Stimulated activated CD4-positive, alpha-beta T cell treated with anti-CD3 and anti-CD28 coated beads, Interleukin-4, amount 100 ng/mL, for 1 hour (primary cell): Measurements from ENCODE around the gene LYRM1.
"Not testable (repeated sequence)": the region's sequence is repeated elsewhere in the genome, so short reads cannot be mapped to it uniquely, and the experiment has no call there.

Experiments used
- DNase-seq: peaks from one replicate; pipeline ENCODE4 v3.0.0-alpha.2; 2020

The LYRM1 gene

DNA sequence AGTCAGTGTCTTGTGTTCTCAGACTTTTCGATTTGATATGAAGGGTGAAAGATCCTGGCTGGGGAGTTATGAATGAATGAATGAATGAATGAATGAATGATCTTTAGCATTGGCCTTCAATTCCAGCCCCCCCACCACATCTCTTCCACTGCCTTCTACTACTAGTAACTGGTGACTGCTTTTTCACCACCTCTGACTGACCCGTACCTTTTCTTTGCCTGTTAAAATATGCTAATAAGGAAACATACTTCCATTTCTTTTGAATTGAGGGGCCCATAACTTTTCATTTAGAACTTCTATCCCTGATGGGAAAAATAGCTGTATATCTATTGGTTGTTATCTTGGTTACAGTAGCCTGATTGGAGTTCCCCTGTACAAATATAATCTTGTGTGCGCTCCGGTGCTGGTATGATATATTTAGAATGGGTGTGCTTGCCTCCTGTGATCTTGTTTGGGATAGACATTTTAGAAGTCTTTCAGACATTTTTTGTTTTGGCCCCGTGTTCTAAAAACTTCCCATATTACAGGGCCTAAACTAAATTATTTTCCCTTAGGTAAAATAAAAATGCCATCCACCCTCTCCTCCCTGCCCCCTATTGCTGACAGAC, 3.4 kb downstream of the LYRM1 start:
- no peak for DNase-seq

DNA sequence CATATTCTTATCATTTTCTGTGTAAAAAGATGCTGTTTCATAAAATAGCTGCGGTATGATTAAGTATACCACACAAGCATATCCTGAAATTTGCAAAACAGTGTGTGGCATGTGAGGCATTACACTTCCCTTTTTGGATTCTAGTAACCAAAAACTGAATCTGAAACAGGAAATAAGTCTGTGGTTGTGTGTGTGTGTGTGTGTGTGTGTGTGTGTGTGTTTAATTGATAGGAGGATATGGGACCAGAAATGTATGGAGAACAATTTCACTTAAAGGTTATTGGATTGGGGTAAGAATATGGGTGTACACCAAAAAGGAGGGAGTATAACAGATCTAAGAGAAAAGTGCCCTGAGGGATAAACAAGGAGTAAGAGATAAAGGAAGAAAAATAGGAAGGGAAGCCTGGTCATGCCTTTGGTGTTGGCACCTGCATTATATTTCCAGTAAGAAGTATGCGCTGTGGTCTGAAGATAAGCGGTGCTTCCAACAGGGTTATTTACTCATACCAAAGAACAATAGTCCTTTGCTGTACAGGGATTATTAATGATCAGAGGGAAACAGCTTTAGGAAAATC, 4.0 kb downstream of the LYRM1 start:
- peak; percentile 4 for DNase-seq

DNA sequence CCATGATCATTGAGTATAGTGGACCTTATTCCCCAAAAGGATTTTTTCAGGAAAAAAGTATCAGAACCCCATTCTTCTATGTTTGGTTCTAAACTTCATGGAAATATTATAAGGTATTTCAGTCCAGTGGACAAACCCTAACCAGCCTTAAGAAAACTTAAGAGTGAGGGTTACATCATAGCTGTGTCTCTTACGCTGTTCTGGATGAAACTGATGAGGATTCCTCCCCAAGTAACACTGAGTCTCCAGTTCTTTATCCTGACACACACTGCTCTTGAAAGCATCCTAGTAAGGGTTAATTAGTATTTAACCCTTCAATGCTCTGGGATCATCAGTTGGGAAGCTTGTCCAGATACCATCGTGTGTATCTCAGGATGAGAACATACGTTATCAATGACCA, 5.0 kb downstream of the LYRM1 start:
- no peak for DNase-seq

DNA sequence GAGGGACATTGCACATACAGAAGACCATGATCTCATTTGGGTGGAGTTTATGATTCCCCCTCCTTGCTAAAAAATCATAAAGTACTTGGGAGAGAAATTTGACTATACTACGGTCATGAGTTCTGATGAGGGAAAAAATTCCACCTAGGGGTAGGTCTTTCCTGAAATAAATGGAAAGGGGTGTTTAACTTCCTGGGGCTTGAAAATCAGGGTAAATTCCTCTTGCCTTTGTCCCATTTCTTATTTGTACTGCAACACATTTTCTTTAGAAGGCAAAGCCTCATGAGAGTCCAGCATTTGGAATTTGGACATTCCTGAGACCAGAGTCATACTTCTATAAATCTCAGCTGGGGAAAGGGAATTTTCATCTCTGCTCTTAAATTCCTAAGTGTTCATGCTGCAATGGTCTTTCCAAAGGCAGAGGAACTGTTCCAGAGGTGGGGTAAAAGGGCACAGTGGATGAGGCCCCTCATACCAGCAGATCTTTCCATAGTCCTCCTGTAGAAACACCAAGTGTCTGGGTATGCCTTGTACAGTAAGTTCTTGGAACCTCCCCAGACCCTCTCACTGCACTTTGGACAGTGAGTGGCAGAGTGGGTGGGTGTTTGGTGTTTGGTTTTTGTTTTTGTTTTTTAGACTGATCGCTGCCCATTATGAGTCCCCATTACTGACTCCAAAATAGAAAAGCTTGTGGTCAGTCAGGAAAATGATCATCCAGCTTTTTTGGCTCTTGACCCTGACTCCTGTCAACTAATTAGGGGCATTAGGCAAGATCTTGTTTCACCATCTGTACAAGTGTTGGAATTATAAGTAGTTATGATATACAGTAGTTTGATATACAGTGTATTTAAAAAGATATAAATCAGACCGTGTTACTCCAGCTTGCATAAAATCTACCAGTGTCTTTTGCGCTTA, 6.0 kb downstream of the LYRM1 start:
- DNase-seq = no peak

DNA sequence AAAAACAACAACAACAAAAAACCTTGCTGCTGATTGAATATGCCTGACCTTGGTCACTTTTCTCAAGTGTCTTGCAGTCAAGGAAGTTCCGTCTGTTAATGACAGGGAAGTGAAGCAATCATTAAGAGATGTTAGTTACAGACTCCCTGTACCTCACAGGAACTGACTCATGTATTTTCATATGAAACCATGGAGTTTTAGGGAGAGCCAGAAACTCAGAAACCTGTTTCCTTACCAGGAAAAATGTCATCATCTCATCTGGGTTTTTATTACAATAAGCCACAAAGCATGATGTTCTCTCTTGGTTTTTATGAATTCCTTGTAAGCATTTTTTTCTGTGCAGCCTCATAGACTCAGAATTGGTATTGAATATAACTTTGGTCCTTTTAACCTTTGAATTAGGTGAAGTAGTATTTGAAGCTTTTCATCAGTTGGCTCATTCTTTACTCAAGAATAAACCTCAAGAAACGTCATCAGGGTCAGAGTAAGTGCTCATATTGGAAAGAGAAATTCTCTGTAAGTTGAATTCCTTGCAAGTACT, 10.3 kb downstream of the LYRM1 start:
- no peak for DNase-seq

DNA sequence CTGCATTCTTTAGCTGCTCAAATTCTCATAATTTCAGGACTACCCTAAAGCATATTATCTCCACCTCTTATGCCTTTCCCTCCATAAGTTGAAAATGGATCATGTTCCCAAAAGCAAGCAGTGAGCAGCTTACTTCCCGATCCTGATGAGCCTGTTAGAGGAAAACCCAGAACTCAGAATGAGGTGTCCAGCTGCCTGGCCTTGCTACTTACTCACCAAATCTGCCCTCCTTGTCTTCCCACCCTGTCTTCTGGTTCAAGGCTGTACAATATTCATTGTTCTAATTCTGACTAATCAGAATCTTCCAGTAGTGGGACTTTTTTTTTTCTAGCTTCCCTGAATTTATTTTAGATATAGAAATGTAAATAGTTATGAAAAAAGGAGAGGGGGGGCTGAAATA, 10.8 kb downstream of the LYRM1 start:
- no peak for DNase-seq

DNA sequence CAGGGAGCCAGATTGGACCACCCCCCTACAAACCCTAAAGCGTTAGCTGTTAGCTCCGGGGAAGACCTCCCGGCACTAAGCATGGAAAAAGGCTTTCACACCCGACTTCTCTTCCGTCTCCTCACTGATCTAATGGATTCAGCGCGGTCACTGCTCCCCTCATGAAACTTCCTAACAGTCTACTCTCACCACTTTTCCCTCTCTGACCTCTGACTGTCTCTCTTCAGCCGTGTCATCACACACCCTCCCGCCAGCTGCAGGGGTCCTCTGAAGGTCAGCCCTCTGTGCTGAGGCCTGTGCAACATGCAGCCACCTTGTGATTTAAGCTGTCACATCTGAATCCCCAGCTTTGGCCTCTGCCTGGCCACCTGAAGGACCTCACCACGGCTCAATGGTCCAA, 15.7 kb downstream of the LYRM1 start:
- DNase-seq = no peak

DNA sequence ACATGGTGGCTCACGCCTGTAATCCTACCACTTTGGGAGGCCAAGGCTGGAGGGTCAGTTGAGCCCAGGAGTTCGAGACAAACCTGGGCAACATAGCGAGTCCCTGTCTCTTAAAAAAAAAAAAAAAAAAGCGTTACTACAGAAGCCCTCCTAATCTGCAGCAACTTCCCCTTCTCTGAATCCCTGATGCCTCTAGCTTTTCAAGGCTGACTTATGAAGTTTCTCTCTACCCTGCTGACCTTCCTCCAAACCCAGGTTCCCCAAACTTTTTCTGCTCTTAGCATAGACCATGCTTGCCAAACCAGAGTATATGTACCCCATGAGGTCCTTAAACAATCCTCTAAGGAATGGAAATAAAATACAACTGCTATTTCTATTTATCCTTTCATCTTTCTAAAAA, 16.4 kb downstream of the LYRM1 start:
- DNase-seq = no peak

DNA sequence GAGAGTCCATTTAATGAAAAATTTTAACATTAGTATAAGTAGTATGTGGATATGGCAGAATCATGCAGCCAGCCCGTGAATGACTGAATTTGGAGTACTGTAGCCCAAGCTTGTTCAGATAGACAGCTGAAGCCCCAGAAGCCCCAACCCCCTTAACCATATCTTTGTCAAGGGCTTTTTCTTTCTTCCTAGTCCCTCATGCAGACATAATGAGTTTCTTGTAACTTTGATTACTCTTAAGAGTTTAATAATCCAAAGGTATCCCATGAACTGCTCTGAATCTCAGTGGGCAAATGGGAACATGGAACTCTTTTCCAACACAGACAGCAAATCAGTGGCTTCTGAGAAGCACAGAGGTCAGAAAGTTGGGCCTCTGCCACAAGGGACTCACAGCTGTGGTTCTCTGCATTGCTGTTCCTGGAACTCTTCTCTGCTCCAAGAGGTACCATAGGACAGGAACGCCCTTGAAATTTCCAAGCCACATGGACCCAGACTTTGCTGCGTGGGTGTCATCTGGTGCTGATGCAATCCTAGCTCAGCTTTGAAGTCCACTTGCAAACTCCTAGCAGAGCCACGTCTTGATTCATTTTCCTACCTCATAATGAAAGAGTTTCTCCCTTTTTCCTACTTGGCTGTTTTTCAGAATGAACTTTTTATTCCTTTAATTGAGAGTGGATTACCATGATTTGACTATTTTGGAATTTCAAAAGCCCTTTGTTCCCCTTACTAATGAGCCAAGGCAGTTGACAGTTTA, 18.1 kb downstream of the LYRM1 start:
- no peak for DNase-seq

DNA sequence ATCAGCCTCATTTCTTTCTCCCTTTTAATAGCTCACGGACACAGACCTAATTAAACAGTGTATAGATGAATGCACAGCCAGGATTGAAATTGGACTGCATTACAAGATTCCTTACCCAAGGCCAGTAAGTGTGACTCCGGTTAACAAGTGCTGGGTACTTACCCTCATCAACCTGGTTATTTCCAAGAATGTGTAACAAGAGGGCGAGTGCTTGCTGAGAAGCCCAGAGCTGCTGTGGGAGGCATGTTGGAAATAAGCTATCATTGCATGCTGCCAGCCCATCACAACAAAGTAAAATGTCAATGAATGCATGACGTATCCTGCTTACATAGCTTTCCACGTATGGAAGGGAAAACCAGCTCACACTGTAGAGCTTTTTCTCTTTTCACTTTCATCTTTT, 19.5 kb downstream of the LYRM1 start:
- no peak for DNase-seq

DNA sequence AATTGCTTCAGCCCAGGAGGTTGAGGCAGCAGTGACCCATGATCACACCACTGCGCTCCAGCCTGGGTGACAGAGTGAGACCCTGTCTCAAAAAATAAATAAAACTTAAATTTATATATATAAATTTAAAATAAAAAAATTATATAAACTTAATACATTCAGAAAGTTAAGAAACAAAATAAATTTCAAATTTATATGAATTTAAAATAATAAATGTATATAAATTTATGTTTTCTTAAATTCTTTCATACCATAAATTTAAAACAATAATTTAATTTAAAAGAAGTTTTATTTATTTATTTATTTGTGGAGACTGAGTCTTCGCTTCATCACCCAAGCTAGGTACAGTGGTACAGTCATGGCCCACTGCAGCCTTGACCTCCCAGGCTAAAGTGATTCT, 20.2 kb downstream of the LYRM1 start:
- DNase-seq = no peak

DNA sequence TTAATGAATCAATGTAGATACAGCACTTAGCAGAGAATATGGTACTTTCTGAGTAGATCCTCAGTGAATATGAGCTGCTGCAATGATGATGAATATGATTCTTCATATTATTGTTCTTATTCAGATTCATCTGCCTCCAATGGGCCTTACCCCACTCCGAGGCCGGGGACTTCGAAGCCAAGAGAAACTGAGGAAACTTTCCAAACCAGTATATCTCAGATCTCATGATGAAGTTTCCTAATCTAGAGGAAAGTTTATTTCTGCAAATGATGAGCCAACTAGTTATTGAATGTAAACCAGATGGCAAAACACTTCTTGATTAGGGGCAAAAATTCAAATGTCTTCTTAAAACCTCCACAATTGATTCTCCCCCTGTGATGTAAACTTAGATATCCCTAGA, 23.3 kb downstream of the LYRM1 start:
- no peak for DNase-seq

DNA sequence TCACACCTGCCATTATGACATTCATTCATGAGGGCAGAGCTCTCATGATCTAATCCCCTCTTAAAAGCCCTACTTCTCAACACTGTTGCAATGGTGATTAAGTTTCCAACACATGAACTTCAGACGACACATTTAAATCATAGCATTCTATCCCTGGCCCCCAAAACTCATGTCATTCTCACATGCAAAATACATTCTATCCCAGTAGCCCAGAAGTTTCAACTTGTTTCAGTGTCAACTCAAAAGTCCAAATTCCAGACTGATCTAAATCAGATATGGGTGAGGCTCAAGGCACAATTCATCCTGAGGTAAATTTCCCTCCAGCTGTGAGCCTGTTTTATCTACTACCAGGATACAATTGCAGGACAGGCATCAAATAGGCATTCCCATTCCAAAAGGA, 25.2 kb downstream of the LYRM1 start:
- no peak for DNase-seq

DNA sequence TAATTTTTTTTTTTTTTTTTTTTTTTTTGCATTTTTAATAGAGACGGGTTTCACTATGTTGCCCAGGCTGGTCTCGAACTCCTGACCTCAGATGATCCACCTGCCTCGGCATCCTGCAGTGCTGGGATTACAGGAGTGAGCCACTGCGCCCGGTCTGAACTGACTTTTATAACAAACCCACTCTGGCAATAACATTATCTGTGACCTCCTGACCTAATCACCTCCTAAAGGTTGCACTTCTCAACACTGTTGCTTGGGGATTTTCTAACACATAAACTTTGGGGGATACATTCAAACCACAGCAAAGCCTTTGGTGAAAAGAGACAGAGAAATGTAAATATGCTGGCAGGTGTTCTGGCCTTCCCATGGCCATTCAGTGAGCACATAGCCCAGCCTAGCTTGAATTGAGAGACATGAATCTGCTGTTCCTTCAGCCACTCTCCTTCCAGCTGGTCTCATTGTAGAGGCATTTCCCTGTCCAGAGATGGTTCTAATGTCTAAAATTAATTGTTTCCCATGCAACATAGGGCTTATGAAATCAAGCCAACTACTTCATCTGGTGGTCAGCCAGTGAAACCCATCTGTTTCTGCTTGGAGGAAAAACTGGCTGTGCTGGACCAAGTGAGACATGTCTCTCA, 28.3 kb downstream of the LYRM1 start:
- DNase-seq = no peak

DNA sequence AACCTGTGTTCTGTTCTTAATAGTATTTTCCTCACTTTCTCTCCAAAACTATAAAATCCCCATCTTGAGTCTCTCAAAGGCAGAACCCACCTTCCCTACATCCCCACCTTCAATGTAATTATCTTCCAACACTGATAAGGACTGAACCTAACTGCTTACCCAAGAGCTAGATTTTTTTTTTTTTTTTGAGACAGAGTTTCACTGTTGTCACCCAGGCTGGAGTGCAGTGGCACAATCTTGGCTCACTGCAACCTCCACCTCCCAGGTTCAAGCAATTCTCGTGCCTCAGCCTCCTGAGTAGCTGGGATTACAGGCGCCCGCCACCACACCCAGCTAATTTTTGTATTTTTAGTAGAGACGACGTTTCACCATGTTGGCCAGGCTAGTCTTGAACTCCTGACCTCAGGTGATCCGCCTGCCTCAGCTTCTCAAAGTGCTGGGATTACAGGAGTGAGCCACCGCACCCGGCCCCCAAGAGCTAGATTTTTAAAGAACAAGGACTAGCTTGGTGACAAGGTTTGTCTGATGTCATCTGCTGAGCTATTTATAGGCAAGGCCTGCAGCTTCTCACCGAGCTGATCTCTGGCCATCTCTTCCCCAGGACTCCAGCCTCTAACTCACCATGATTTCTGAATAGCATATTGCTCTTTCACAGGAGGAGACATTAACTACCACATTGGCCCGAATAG, 29.2 kb downstream of the LYRM1 start:
- DNase-seq = not testable (repeated sequence)

DNA sequence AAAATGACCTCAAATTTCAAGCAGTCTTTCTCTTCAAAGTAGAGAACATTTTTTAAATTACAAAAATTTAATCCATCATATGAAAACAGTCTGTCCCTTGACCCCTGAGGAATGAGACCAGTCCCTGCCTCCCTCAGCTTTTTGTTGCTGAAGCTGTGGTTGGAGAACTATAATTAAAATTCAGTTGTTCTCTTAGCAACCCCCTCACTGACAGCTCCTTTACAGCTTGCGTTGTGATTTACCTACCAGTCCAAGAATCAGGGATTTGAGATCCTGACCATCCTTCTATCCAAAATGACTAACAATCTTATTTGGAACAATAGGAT, 29.8 kb downstream of the LYRM1 start:
- DNase-seq = no peak

DNA sequence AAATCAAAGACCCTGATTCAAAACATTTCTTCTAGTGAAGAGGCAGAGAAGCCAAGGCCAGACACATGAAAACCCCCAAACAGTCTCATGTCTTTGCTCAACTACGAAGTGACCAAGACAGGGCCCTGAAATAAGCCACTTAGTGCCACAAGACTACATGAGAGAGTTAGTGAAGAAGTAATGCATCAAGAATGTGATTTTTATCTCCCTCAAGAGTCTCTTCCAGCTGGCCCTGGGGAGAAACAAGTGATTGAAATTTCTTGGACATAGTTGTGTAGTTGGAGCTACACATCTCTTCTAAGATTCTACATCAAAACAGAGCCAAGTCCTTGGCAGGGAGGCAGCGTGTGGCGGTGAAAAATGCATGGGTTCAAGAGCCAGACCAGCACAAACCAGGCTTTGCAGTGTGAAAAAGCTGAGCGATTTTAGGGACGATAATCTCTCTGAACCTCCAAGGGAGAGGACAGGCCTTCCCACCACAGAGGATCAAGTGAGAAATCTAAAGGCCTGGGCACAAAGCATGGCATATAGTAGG, 30.6 kb downstream of the LYRM1 start:
- DNase-seq = no peak

DNA sequence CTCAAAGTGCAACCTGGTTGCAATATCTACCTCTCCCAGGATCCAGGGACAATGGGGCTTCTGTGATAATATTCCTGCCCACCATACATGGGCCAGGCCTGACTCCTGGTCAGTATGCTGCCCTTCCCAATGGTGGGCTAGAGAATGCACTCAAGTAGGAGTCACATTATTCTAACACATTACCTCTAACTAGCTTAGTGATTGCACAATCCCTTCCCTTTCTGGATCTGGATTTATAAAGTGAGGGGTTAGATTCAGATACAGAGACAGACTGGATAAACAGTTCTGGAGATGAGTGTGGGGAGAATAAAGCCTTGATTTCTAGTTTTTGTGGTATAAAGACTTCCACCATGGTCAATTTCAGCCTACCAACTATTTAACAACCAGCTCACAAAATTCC, 33.0 kb downstream of the LYRM1 start:
- no peak for DNase-seq

DNA sequence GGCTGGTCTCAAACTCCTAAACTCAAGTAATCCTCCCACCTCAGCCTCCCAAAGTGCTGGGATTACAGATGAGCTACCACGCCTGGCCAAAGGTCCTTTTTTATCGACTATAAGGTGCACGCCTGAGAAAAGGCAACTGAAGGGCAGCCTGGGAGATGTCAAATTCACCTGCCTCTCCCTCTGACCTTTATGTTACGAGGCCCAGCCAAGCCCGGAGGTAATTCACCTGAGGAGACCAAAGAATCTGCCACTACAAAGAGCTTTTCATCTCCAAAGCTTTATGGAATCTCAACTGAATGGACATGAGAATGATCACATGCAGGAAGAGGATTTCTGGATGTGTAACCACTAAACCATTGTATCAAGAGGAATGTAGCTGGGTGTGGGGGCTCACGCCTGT, 37.2 kb downstream of the LYRM1 start:
- DNase-seq = no peak

DNA sequence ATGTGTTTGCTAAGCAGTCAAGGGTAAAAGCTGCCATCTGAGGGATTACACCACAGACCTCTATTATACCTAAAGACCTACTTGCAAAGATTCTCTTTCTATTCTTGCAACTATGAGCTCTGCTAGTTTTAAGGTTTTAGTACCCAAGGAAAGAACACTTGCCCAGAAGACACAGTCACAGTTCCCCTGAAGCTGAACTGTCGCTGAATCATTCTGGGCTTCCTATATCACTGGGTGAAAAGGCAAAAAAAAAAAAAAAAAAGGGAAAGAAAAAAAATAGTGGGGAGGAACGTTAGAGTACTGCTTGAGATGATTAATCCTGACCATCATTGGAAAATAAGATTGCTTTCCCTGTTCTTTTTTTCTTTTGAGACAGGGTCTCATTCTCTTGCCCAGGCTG, 37.9 kb downstream of the LYRM1 start:
- DNase-seq = no peak

DNA sequence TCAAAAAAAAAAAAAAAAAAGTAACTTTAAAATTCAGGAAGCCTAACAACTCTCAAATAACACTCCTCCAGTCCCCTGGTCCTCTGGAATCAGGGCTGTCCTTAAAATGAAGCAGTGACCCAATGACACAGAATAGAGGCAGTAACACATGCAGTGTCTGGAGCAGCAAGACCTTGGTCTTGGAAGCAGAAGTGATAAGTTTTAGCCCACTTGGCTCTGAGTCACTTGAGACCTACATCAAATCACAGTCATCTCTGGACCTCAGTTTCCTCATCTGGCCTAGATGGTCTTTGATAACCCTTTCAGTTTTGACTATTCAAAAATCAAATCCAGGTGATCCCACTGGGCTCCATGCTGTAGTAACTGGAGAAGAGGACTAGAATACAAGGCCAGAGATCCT, 39.0 kb downstream of the LYRM1 start:
- DNase-seq = no peak
